HG03066 (cell line): Measurements from ENCODE around the gene FOXF2.

Source experiments
- ATAC-seq: cut with Tn5 transposase; IDR thresholded peaks from one replicate; pipeline ENCODE4 v1.9.1; 2021; ENCODE audit warnings: low read depth; ENCODE audit not compliant: unreplicated experiment

The FOXF2 gene

GRCh38 chr6:1390133-1390945 lies 963 bp downstream of the FOXF2 start:
- no peak for ATAC-seq

GRCh38 chr6:1390946-1391799 lies 1.8 kb downstream of the FOXF2 start:
- no peak for ATAC-seq

- no peak for ATAC-seq
Measured at GRCh38 chr6:1391800-1392309, 2.5 kb downstream of the FOXF2 start.

GRCh38 chr6:1392813-1393640 lies 3.7 kb downstream of the FOXF2 start:
- no peak for ATAC-seq

GRCh38 chr6:1393641-1394283 lies 4.4 kb downstream of the FOXF2 start:
- no peak for ATAC-seq

- ATAC-seq: no peak
Measured at GRCh38 chr6:1394514-1395463, 5.4 kb downstream of the FOXF2 start.

- ATAC-seq: no peak
Measured at GRCh38 chr6:1395506-1395905, 6.1 kb downstream of the FOXF2 start.

GRCh38 chr6:1395941-1396908 lies 6.8 kb downstream of the FOXF2 start:
- no peak for ATAC-seq

- no peak for ATAC-seq
Measured at GRCh38 chr6:1396952-1397868, 7.8 kb downstream of the FOXF2 start.

- no peak for ATAC-seq
Measured at GRCh38 chr6:1399085-1399780, 9.9 kb downstream of the FOXF2 start.

GRCh38 chr6:1400126-1400850 lies 10.9 kb downstream of the FOXF2 start:
- no peak for ATAC-seq

- no peak for ATAC-seq
Measured at GRCh38 chr6:1402369-1402768, 13.0 kb downstream of the FOXF2 start.

GRCh38 chr6:1402868-1403267 lies 13.5 kb downstream of the FOXF2 start:
- no peak for ATAC-seq

- ATAC-seq: no peak
Measured at GRCh38 chr6:1403851-1404712, 14.7 kb downstream of the FOXF2 start.

GRCh38 chr6:1404713-1405098 lies 15.3 kb downstream of the FOXF2 start:
- ATAC-seq: no peak
